Prostate gland (tissue), 2 donors: ENCODE measurements around the gene LEKR1.

Source experiments
- CTCF ChIP-seq, 4 experiments: fragments of 200-600 bp in 2 of 4; fragments of 450-650 bp in 2 of 4; sonication (generic) in 2 of 4; IDR thresholded peaks; 1 replicate in 3 of 4; 2 replicates in 1 of 4; pipeline ENCODE4 v1.5.1; 2016 to 2019; ENCODE audit warnings: antibody characterized with exemption in 4 of 4, mild to moderate bottlenecking in 2 of 4, moderate library complexity in 2 of 4
- POLR2AphosphoS5 ChIP-seq: sonication (generic); formaldehyde crosslinking; IDR thresholded peaks from one replicate; pipeline ENCODE4 v1.6.1; 2017; ENCODE audit warnings: antibody characterized with exemption

- TF ChIP-seq CTCF (IDR thresholded peaks at IDR 0.05) (no peak), POLR2AphosphoS5 (no peak)
Measured at GRCh38 chr3:157051055-157051454, 224.9 kb downstream of the LEKR1 start.
